Right lobe of liver (tissue), 6 donors: ENCODE data around the gene ITGAV. TPM values are rescaled to one million over a fixed set of nuclear protein-coding genes. Genes with fewer than 3 reads are reported as not detected.

Source experiments
- ATAC-seq, 4 donors: fragments of 200-7000 bp; cut with Tn5 transposase; one replicate each; pipeline ENCODE4 v1.9.1; 2020; ENCODE audit warnings: mild to moderate bottlenecking in 4 of 4, moderate library complexity in 4 of 4
- DNase-seq, 3 donors: peaks; one replicate each; pipeline ENCODE4 v3.0.0-alpha.2; 2020
- H3K27ac ChIP-seq, 3 donors: fragments of 200-600 bp; one replicate each; pipeline ENCODE4 v1.8.0; 2022
- H3K27me3 ChIP-seq, 2 donors: fragments of 200-600 bp; one replicate each; pipeline ENCODE4 v1.8.0; 2022
- H3K36me3 ChIP-seq, 4 donors: fragments of 200-600 bp; sonication (generic) in 1 of 4; one replicate each; pipeline versions ENCODE4 v1.5.1 to v1.8.0; 2017 to 2022; ENCODE audit warnings: control low read depth in 1 of 4
- H3K4me1 ChIP-seq, 4 donors: fragments of 200-600 bp; sonication (generic) in 1 of 4; one replicate each; pipeline versions ENCODE4 v1.5.1 to v1.8.0; 2017 to 2022; ENCODE audit warnings: control low read depth in 1 of 4
- H3K4me3 ChIP-seq, 3 donors: fragments of 200-600 bp; one replicate each; pipeline ENCODE4 v1.8.0; 2022
- H3K9me3 ChIP-seq, 4 donors: fragments of 200-600 bp; sonication (generic) in 1 of 4; one replicate each; pipeline versions ENCODE4 v1.5.1 to v1.8.0; 2017 to 2022; ENCODE audit warnings: control low read depth in 1 of 4
- CTCF ChIP-seq, 4 donors: fragments of 200-600 bp in 3 of 4; fragments of 450-650 bp in 1 of 4; IDR thresholded peaks; one replicate each; pipeline versions ENCODE4 v1.5.1 to v1.8.0; 2016 to 2022; ENCODE audit warnings: antibody characterized with exemption in 4 of 4, mild to moderate bottlenecking in 2 of 4
- POLR2A ChIP-seq: fragments of 450-650 bp; IDR thresholded peaks from one replicate; pipeline ENCODE4 v1.6.1; 2017; ENCODE audit warnings: antibody characterized with exemption, mild to moderate bottlenecking
- WGBS: methylation state at CpG from one replicate; pipeline ENCODE4 v1.1.6; 2018; ENCODE audit warnings: low coverage, low lambda C conversion rate; ENCODE audit not compliant: insufficient coverage; ENCODE audit errors: missing lambda C conversion rate; 5-methylcytosine and 5-hydroxymethylcytosine counted together
- intact Hi-C, 2 donors: fragments of 100-400 bp; cut with DNase I; formaldehyde crosslinking; loops; one replicate each; pipeline versions ENCODE4 v1.11.2 to v1.14.1; 2022
- total RNA-seq, 6 experiments: library from RNA; depleted of rRNA in 2 of 6; stranded (reverse); fragments of >200 nt in 2 of 6; fragmentation: NEBNext Ultra II Directional in 3 of 6; extraction: Animal tissue kit (Norgen Biotek cat#: 25700) in 3 of 6; gene quantifications; one replicate each; pipeline versions ENCODE4 v1.1.0 to v1.2.4, GENCODE V29; 2016 to 2023
- donor health status: DM: no; HTN: yes; CAD: no.
- donor health status: DM: no; HTN: no; CAD: no.
- donor health status: DM: no; HTN: no; CAD: no.
- donor health status: DM: no; HTN: yes; CAD: no.
- donor health status: DM: no; HTN: yes; CAD: no.

Gene ITGAV
- total RNA-seq, 6 experiments from 2014 or later, result 16.3 to 48.4 (median 26.4) TPM

- 83% methylated on average over 1 of the region's 1 CpG for WGBS
- no peak for ATAC-seq
- H3K36me3 ChIP-seq, result peaks cover 0 to 16% (median 6%) of the 10 kb centered on the region in 4 donors
- H3K27me3 ChIP-seq, result no peaks in the 10 kb centered on the region
- DNase-seq, result no peak
- no peak overlapping the region for H3K27ac ChIP-seq
- intact Hi-C loops, result no loop called here
- no peak overlapping the region for H3K4me3 ChIP-seq
- H3K4me1 ChIP-seq, result no peaks in the 10 kb centered on the region
- no peaks in the 10 kb centered on the region for H3K9me3 ChIP-seq
- no peak for TF ChIP-seq POLR2A
- no peak for TF ChIP-seq CTCF (IDR thresholded peaks at IDR 0.05)
Observed at GRCh38 chr2:186653511-186653910, 63.7 kb downstream of the ITGAV start.

GRCh38 chr2:186659383-186659782, 69.5 kb downstream of the ITGAV start:
- H3K4me1 ChIP-seq, result no peaks in the 10 kb centered on the region
- H3K27me3 ChIP-seq, result no peaks in the 10 kb centered on the region
- no peaks in the 10 kb centered on the region for H3K9me3 ChIP-seq
- ATAC-seq, result no peak
- no peak for DNase-seq
- H3K27ac ChIP-seq, result no peak overlapping the region
- no peak overlapping the region for H3K4me3 ChIP-seq
- TF ChIP-seq POLR2A (no peak), CTCF (IDR thresholded peaks at IDR 0.05) (no peak)
- peaks cover 0 to 25% (median 3%) of the 10 kb centered on the region in 4 donors for H3K36me3 ChIP-seq
- intact Hi-C loops, result no loop called here

- intact Hi-C loops, result no loop called here
Observed at GRCh38 chr2:186664385-186665043, 74.7 kb downstream of the ITGAV start.

GRCh38 chr2:186669146-186669545, 79.3 kb downstream of the ITGAV start:
- 100% methylated on average over 1 of the region's 1 CpG for WGBS
- DNase-seq (no peak), ATAC-seq (no peak)
- intact Hi-C loops, result no loop called here
- Histone ChIP-seq H3K27me3 (no peaks in the 10 kb centered on the region), H3K9me3 (no peaks in the 10 kb centered on the region), H3K36me3 (peaks cover 0 to 72% (median 13%) of the 10 kb centered on the region in 4 donors), H3K4me1 (no peaks in the 10 kb centered on the region), H3K4me3 (no peak overlapping the region), H3K27ac (no peak overlapping the region)
- TF ChIP-seq CTCF (IDR thresholded peaks at IDR 0.05), result no peak
- TF ChIP-seq POLR2A, result no peak

More at GRCh38 chr2:186664385-186665043, 74.7 kb downstream of the ITGAV start:
- H3K27ac ChIP-seq, result no peak overlapping the region
- no peaks in the 10 kb centered on the region for H3K27me3 ChIP-seq
- 97% methylated on average over 5 of the region's 5 CpGs for WGBS
- no peaks in the 10 kb centered on the region for H3K4me1 ChIP-seq
- no peaks in the 10 kb centered on the region for H3K9me3 ChIP-seq
- no peak for ATAC-seq
- no peak for TF ChIP-seq POLR2A
- TF ChIP-seq CTCF (IDR thresholded peaks at IDR 0.05), result no peak
- no peak for DNase-seq
- H3K36me3 ChIP-seq, result peaks cover 0 to 58% (median 6%) of the 10 kb centered on the region in 4 donors
- no peak overlapping the region for H3K4me3 ChIP-seq
